NCI-H345 treated with DMSO at 0.1 percent for 48 hours (cell line): ENCODE data around the gene CYP4F22.
"Not testable (repeated sequence)": the region's sequence is repeated elsewhere in the genome, so short reads cannot be mapped to it uniquely, and the experiment has no call there.

Source experiments
- DNase-seq: peaks from one replicate; lab custom pipeline; 2025; ENCODE audit not compliant: unreplicated experiment; lab: John Stamatoyannopoulos, UW

The CYP4F22 gene

DNA sequence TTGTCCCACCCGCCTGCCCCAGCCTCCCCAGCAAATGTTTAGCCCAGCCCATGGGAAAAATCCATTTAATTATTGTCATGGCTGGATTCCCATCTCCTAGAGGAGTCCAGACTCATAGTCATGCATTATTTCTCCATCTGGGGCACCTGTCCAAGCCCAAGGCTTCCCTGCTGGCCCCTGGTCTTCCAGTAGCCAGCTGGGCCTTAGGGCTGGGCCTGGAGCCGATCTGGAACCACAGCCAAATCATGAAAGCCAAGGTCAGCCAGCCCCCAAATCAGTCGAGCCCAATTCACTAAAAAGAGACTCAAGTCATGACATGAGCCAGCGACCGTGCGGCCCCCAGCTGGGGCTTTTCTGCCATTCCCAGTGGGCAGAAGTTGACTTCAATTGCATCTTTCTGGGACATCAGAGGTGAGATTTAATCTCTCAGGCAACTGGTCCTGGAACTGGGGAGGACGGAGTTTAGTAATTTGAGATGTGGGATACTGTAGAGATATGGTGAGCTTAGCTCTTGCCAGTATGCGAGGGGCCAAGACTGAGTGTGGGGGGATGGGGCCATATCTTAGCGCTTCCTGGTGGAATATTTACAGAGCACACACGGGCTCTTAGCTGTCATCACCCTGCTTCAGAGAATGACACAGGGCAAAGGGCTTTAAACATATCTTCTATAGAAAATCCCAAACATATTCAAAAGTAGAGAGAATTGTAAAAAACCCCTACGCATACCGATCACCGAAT, 19.7 kb upstream of the CYP4F22 start:
- DNase-seq, result no peak

GRCh38 chr19:15495151-15495550, 13.2 kb upstream of the CYP4F22 start:
- DNase-seq, result no peak

DNA sequence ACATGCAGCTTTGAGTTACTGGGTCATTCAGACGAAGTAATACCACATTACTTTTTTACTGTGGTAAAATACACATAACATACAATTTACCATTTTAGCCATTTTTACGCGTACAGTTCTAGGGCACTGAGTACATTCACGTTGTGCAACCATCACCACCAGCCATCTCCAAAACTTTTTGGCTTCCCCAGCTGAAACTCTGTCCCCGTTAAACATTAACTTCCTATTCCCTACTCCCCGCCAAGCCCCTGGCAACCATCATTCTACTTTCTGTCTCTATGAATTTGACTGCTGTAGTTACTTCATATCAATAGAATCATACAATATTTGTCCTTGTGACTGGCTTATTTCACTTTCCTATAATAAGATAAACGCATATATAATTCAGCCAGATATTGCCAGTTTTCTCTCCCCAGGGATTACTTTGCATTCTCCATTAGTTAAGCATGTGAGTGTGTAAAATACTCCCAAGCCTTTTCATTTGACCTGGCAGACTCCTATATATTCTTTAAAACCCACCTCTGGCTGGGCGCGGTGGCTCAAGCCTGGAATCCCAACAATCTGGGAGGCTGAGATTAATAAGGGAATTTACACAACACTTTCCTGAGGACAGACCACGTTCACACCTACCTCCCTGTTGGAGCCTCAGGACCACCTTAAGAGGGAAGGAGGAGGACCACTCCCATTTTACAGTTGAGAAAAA, 10.0 kb upstream of the CYP4F22 start:
- DNase-seq, result no peak

- DNase-seq, result no peak
These were observed 9.4 kb upstream of the CYP4F22 start for GRCh38 chr19:15498910-15499309.

DNA sequence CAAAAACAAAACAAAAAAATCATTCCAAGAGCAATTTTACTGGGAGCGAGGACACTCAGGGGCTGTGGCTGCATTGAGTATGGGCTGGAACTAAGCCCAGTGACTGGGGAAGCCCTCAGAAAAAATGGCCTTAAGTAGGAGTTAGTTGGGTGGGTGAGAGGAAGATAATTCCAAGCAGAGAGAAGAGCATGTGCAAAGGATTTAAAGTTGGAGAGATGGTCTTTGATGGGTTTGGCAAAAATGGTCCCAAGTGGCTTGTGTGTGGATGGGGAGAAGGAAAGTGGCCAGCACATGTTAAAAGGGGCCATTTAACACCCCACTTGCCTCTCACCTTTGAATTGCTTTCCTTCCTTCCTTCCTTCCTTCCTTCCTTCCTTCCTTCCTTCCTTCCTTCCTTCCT, 6.7 kb upstream of the CYP4F22 start:
- DNase-seq, result no peak

GRCh38 chr19:15502264-15502663, 6.1 kb upstream of the CYP4F22 start:
- DNase-seq, result no peak

GRCh38 chr19:15506074-15506571, 2.2 kb upstream of the CYP4F22 start:
- no peak for DNase-seq

DNA sequence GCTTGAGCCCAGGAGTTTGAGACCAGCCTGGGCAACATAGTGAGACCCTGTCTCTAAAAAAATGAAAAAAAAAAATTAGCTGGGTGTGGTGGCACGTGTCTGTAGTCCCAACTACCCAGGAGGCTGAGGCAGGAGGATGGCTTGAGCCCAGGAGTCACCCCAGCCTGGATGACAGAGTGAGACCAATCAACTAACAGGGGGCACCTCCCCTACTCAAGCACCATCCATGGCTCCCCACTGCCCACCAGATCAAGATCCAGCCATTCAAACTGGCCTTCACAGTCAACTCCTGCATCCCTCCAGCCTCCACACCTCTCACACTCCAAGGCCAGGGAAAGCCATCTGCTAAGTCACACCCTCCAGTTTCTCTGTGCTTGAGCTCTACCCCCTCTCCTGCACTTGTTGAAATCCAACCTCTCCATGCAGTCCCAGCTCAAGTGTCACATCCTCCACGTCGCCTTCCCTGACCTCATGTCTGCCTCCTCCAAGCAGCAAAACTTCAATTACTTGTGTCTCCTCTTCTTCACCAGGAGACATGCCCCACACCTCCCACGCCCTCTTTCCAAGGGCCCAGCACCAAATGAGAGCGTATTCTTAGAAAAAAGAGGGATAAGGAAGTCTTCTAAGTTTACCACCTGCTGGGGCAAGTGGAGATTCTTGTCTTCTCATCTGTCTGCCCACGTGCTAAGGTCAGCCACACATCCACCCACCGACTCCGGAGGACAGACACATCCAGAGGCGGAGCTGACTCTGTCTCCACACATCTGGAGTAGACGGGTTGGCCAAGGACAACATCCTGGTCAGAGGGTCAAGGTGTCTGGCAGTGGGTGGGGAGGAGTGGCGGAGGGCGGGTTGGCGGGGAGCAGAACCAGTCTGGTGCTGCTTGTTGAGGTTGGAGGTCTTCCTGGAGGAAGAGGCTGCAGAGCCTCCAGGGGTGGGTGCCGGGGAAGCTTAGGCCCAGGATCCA, 974 bp upstream of the CYP4F22 start:
- DNase-seq, result no peak

GRCh38 chr19:15511671-15512424, 3.5 kb downstream of the CYP4F22 start:
- DNase-seq, result no peak

- DNase-seq, result not testable (repeated sequence)
These were observed 6.9 kb downstream of the CYP4F22 start for GRCh38 chr19:15515227-15515625.

- no peak for DNase-seq
These were observed 8.0 kb downstream of the CYP4F22 start for GRCh38 chr19:15516363-15516762.

DNA sequence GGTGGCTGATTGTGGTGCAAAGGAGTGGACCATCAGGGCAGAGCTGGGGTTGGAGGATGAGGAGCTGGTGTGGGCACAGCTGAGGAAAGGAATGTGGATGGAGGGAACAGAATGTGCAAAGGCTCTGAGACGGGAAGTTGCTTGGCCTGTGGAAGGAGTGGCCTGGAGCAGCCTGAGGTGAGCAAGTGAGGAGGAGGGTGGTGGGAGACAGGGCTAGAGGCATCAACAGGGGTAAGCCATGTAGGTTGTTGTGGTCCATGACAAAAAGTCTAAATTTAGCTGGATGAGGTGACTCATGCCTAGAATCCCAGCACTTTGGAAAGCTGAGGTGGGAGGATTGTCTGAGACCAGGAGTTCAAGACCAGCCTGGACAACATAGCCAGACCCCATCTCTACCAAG, 9.5 kb downstream of the CYP4F22 start:
- DNase-seq, result no peak

- DNase-seq, result no peak
These were observed 11.2 kb downstream of the CYP4F22 start for GRCh38 chr19:15519433-15519976.

DNA sequence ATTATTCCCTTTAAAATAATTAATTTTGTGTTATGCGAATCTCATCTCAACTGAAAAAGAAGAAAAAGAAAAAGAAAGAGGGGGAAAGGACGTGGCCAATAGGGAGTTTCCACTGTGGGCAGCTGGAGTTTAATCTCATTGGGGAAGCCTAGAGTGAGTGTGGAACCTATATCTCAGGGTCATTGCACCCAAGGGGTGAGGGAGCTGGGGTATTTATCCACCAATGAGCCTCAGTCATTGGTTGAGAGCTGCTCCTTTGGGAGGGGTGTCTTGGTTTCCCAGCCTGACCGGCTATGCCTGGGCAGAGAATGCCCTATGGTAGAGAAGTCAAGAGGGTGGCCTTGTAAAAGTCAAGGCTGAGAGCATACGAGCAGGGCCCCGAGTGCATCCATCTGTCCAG, 16.5 kb downstream of the CYP4F22 start:
- DNase-seq, result no peak

GRCh38 chr19:15525291-15525690, 17.0 kb downstream of the CYP4F22 start:
- DNase-seq, result no peak

DNA sequence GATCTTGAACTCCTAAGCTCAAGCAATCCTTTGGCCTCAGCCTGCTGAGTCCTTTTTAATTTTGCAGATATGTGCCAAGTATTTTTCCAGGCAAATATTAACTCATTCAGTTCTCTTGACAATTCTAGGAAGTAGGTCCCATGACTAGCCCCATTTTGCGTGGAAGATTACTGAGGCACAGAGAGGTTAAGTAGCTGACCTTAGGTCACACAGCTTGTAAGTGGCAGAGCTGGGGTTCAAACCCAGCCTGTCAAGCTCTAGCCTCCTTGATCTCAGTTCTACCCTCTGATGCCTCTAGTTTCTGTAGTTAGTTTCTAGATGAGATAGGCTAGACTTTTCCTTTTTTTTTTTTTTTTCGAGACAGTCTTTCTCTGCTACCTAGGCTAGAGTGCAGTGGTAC, 18.1 kb downstream of the CYP4F22 start:
- DNase-seq, result no peak

DNA sequence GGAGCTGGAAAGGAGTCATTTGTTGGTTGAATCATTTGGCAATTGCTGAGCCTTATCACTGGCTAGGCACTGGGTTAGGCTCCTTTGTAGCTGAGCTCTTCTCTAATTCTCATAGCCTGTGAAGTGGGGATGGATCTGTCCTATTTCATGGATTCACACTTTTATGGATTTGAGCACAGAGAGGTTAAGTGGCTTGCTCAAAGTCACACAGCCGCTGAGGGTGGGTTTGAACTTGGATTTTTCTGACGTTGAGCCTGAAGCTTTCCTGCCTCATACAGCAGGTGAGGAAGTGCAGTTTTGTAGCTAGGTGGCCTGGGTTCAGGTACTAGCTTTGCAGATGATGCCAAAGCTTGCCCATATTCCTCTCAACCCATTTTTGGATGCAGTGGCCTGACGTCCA, 19.4 kb downstream of the CYP4F22 start:
- DNase-seq, result no peak

GRCh38 chr19:15529774-15530372, 21.5 kb downstream of the CYP4F22 start:
- DNase-seq, result no peak

DNA sequence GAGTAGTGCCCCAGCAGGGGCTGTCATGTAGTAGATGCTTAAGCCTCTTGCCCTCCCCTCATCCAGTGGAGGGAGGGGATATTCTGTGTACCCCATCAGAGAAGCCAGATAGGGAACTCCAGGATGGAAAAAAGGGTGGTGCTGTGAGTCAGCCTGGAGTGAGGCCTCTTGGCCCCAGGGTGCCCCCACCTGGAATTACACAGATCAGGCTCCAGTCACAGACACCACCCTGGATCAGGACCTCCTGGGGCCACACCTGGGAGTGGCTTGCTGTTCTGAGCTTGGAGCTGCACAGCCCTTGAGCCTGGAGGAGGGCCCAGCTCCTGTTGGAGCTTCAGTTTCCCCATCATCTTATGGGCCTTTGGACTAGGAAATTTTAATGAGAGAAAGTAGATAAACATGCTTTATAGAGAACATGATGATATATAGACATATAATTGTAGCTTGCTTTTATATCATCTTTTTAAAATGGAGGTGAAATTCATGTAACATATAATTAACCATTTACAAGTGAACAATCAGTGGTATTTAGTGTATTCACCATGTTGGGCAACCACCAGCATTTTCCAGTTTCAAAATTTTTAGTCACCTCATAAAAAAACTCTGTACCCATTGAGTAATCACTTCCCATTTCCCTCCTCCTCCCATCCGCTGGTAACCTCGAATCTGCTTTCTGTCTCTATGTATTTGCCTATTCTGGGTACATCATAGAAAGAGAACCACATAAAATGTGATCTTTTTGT, 24.6 kb downstream of the CYP4F22 start:
- DNase-seq, result no peak
